Loucy (cell line): ENCODE results near the gene PDCD2L.

Experiments used
- H2AFZ ChIP-seq: fragments of 200-600 bp; sonication (generic); 2 replicates; pipeline ENCODE4 v1.6.0; 2016; ENCODE audit warnings: antibody characterized with exemption, mild to moderate bottlenecking, low read length, moderate library complexity
- H3F3A ChIP-seq: fragments of 200-600 bp; 2 replicates; pipeline ENCODE4 v1.6.0; 2016; ENCODE audit warnings: antibody characterized with exemption, low read depth, mild to moderate bottlenecking
- H3K27me3 ChIP-seq: fragments of 200-600 bp; sonication (generic); 2 replicates; pipeline ENCODE4 v1.6.1; 2014; ENCODE audit warnings: low read length, mild to moderate bottlenecking; ENCODE audit not compliant: insufficient read depth, poor library complexity, severe bottlenecking
- H3K36me3 ChIP-seq: fragments of 200-600 bp; sonication (generic); 2 replicates; pipeline ENCODE4 v1.6.1; 2016; ENCODE audit warnings: low read length; ENCODE audit not compliant: insufficient read depth
- H3K4me1 ChIP-seq: fragments of 200-600 bp; sonication (generic); 2 replicates; pipeline ENCODE4 v1.5.1; 2014; ENCODE audit warnings: low read length, mild to moderate bottlenecking; ENCODE audit not compliant: insufficient read depth, poor library complexity, severe bottlenecking
- H3K4me2 ChIP-seq: fragments of 200-600 bp; sonication (generic); 2 replicates; pipeline ENCODE4 v1.6.0; 2014; ENCODE audit warnings: antibody characterized with exemption, low read length, low read depth, mild to moderate bottlenecking; ENCODE audit not compliant: poor library complexity, severe bottlenecking
- H3K4me3 ChIP-seq: fragments of 200-600 bp; sonication (generic); 2 replicates; pipeline ENCODE4 v1.5.1; 2014; ENCODE audit warnings: low read length, mild to moderate bottlenecking, mixed read lengths; ENCODE audit not compliant: poor library complexity, severe bottlenecking
- H3K79me2 ChIP-seq: fragments of 200-600 bp; sonication (generic); 2 replicates; pipeline ENCODE4 v1.6.1; 2014; ENCODE audit warnings: low read length; ENCODE audit not compliant: insufficient read depth
- H3K9ac ChIP-seq: fragments of 200-600 bp; sonication (generic); 2 replicates; pipeline ENCODE4 v1.6.0; 2014; ENCODE audit warnings: mild to moderate bottlenecking, low read depth, low read length, moderate library complexity; ENCODE audit not compliant: poor library complexity, severe bottlenecking
- H3K9me2 ChIP-seq: fragments of 200-600 bp; sonication (generic); replicated peaks from 2 replicates; pipeline ENCODE4 v1.6.1; 2016; ENCODE audit warnings: low read depth, low read length, mixed read lengths
- H3K9me3 ChIP-seq: fragments of 200-600 bp; sonication (generic); 2 replicates; pipeline ENCODE4 v1.6.1; 2014; ENCODE audit warnings: mild to moderate bottlenecking, antibody characterized with exemption, low read length, low read depth; ENCODE audit not compliant: insufficient read depth
- H4K20me1 ChIP-seq: fragments of 200-600 bp; sonication (generic); 2 replicates; pipeline ENCODE4 v1.6.0; 2014; ENCODE audit warnings: antibody characterized with exemption, low read length, mild to moderate bottlenecking; ENCODE audit not compliant: insufficient read depth, poor library complexity, severe bottlenecking
- EZH2phosphoT487 ChIP-seq: fragments of 200-600 bp; IDR thresholded peaks from 2 replicates; pipeline ENCODE4 v1.6.1; 2018; ENCODE audit warnings: antibody characterized with exemption, mild to moderate bottlenecking, moderate library complexity, borderline replicate concordance
- TF ChIP-seq, protein P1 (sequence below): fragments of 200-600 bp; sonication (generic); conservative IDR thresholded peaks from 2 replicates; pipeline ENCODE4 v1.5.1; 2014; ENCODE audit warnings: mild to moderate bottlenecking, antibody characterized with exemption, low read length

Gene PDCD2L

GRCh38 chr19:34429553-34429952 lies 25.4 kb downstream of the PDCD2L start:
- Histone ChIP-seq H4K20me1 (peaks cover 60% of the 10 kb centered on the region), H3K4me3 (peak overlapping the region; percentile 81), H3K4me1 (peaks cover 37% of the 10 kb centered on the region), H3K9me2 (no peaks in the 10 kb centered on the region), H3K9me3 (no peaks in the 10 kb centered on the region), H3F3A (no peaks in the 10 kb centered on the region), H3K9ac (peak overlapping the region; percentile 89), H3K79me2 (peaks cover 64% of the 10 kb centered on the region), H3K27me3 (no peaks in the 10 kb centered on the region), H2AFZ (no peak overlapping the region), H3K36me3 (peaks cover 8% of the 10 kb centered on the region), H3K4me2 (peak overlapping the region; percentile 89)
- no peak for TF ChIP-seq EZH2phosphoT487
- TF ChIP-seq, protein P1, sequence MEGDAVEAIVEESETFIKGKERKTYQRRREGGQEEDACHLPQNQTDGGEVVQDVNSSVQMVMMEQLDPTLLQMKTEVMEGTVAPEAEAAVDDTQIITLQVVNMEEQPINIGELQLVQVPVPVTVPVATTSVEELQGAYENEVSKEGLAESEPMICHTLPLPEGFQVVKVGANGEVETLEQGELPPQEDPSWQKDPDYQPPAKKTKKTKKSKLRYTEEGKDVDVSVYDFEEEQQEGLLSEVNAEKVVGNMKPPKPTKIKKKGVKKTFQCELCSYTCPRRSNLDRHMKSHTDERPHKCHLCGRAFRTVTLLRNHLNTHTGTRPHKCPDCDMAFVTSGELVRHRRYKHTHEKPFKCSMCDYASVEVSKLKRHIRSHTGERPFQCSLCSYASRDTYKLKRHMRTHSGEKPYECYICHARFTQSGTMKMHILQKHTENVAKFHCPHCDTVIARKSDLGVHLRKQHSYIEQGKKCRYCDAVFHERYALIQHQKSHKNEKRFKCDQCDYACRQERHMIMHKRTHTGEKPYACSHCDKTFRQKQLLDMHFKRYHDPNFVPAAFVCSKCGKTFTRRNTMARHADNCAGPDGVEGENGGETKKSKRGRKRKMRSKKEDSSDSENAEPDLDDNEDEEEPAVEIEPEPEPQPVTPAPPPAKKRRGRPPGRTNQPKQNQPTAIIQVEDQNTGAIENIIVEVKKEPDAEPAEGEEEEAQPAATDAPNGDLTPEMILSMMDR, result no peak

- no peak overlapping the region for H2AFZ ChIP-seq
- TF ChIP-seq EZH2phosphoT487, result no peak
- TF ChIP-seq, protein P1, result peak; percentile 82
- H3K9me3 ChIP-seq, result no peaks in the 10 kb centered on the region
- H3K36me3 ChIP-seq, result peaks cover 23% of the 10 kb centered on the region
- H4K20me1 ChIP-seq, result peaks cover 71% of the 10 kb centered on the region
- no peaks in the 10 kb centered on the region for H3F3A ChIP-seq
- peak overlapping the region; percentile 89 for H3K4me2 ChIP-seq
- peak overlapping the region; percentile 89 for H3K9ac ChIP-seq
- no peaks in the 10 kb centered on the region for H3K9me2 ChIP-seq
- H3K79me2 ChIP-seq, result peaks cover 78% of the 10 kb centered on the region
- no peaks in the 10 kb centered on the region for H3K27me3 ChIP-seq
- H3K4me1 ChIP-seq, result peaks cover 37% of the 10 kb centered on the region
- H3K4me3 ChIP-seq, result peak overlapping the region; percentile 81
Observed at GRCh38 chr19:34430738-34431625, 26.8 kb downstream of the PDCD2L start.

- no peaks in the 10 kb centered on the region for H3F3A ChIP-seq
- peaks cover 75% of the 10 kb centered on the region for H4K20me1 ChIP-seq
- peak overlapping the region; percentile 89 for H3K9ac ChIP-seq
- peaks cover 30% of the 10 kb centered on the region for H3K36me3 ChIP-seq
- peaks cover 37% of the 10 kb centered on the region for H3K4me1 ChIP-seq
- no peaks in the 10 kb centered on the region for H3K9me2 ChIP-seq
- no peak overlapping the region for H2AFZ ChIP-seq
- H3K9me3 ChIP-seq, result no peaks in the 10 kb centered on the region
- no peaks in the 10 kb centered on the region for H3K27me3 ChIP-seq
- H3K4me3 ChIP-seq, result peak overlapping the region; percentile 81
- TF ChIP-seq, protein P1, result no peak
- no peak for TF ChIP-seq EZH2phosphoT487
- H3K4me2 ChIP-seq, result peak overlapping the region; percentile 89
- peaks cover 87% of the 10 kb centered on the region for H3K79me2 ChIP-seq
Observed at GRCh38 chr19:34431681-34432402, 27.6 kb downstream of the PDCD2L start.
